Kidney glomerular epithelial cell (primary cell): ENCODE data around the gene TMEM209.
"Not testable (repeated sequence)": the region's sequence is repeated elsewhere in the genome, so short reads cannot be mapped to it uniquely, and the experiment has no call there.

Source experiments
- DNase-seq: peaks from one replicate; lab custom pipeline; 2025; lab: John Stamatoyannopoulos, UW

The TMEM209 gene

GRCh38 chr7:130127404-130127803, 77.8 kb downstream of the TMEM209 start:
- DNase-seq, result no peak

DNA sequence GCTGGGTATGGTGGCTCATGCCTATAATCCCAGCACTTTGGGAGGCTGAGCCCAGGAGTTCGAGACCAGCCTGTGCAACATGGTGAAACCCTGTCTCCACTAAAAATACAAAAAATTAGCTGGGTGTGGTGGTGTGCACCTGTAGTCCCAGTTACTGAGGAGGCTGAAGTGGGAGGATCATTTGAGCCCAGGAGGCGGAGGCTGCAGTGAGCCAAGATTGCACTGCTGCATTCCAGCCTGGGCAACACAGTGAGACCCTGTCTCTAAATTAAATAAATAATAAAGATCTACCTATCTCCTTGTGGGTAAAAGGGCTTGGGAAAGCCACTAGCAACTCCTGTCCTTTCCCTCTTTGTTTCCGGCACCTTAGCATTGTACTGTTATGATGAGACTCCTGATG, 78.4 kb downstream of the TMEM209 start:
- not testable (repeated sequence) for DNase-seq

DNA sequence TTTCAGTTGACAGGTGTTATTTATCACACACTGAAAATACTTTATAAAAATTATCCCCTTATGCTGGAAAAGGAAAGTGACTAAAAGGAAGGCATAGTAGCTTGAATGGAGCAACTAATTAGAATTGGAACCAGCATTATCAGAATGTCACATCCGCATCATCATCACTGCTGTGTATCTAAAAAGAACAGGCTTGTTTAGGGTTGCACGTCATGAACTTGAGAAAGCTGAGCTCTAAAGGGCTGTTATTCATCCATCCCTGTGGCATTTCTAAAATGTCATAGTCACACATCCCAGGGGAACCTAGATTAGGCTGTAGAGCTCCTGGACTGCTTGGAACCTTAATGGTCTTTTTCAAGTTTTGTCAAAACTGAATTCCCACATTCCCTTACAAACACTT, 80.5 kb downstream of the TMEM209 start:
- no peak for DNase-seq

GRCh38 chr7:130123501-130123900, 81.7 kb downstream of the TMEM209 start:
- DNase-seq, result no peak

- no peak for DNase-seq
Observed at GRCh38 chr7:130118801-130119200, 86.4 kb downstream of the TMEM209 start.

DNA sequence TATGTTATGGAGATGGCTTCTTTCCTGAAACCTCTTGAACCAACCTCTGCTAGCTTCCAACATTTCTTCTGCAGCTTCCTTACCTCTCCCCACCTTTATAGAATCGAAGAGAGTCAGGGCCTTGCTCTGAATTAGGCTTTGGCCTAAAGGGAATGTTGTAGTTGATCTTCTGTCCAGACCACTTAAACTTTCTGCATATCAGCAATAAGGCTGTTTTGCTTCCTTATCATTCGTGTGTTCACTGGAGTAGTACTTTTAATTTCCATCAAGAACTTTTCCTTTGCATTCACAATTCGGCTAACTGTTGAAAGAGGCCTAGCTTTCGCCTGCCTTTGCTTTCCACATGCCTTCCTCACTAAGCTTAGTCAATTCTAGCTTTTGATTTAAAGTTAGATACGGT, 86.9 kb downstream of the TMEM209 start:
- DNase-seq, result no peak

- no peak for DNase-seq
Observed at GRCh38 chr7:130114776-130115175, 90.4 kb downstream of the TMEM209 start.
